Measurements from ENCODE around the gene MUC16.

Gene MUC16

DNA sequence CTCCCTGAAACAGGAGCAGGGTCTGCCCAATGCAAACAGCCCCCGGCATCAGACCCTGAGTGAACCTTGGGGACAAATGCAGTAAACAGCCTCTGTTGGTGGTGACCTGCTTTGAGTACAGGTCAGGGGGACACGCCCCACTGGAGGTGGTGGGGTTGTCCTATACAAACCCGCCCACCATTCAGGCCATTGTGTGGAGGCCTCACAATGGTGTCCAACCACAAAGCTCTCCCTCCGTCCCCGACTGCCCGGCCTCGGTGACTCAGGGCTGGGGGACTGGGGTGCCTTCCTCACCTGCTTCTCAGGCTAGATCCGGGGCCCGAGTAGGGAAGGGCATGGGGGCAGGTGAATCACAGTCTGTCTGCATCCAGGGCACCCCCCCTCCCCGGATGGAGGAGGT, 1.5 kb downstream of the MUC16 start:
- no peak for DNase-seq

DNA sequence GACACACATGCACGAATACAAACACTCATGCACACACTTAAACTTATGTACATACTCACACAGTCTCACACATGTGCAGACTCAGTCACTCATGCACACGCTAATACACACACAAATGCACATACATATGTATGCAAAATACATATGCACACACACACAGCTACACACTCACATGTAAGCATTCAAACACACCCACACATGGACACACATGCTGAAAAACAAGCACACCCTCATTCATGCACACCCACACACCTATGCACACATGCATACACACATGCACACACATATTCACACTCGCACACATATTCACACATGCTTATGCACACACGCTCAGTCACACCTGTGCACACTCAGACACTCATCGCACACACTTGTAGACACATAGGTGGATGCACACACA, 9.3 kb downstream of the MUC16 start:
- DNase-seq = no peak

DNA sequence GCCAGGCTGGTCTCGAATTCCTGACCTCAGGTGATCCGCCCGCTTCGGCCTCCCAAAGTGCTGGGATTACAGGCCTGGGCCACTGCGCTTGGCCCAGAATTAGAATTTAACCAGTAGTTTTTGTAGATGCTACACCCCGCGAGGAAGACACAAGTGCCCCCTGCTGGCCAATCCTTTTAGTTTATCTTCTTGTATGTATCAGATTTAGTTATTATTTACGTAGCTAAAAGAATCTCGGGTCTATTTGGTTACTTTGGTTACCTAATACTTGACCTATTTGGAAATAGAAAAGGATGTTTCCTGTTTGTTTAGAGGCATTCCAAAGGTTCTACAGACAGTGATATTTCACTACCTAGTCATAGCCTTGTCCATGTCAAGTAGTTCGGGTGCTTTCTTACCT, 22.0 kb downstream of the MUC16 start:
- DNase-seq = no peak

DNA sequence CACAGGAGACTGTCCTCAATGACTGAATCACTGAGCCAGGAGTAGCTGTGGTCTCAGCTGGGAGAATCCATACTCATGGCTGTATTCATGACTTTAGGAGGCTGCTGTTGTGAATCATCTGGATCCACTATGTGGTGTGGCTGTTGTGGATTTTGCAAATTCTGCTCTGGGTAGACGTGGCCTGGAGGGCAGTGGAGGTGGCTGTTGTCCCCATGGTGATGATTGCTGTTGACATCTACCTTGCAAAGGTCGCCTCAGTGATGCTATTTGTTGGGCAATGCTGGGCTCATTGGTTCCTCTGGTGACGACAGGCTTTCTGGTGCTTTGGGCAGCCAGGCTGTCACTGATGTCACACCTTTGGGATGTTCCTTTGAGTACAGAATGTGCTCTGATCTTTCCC, 23.9 kb downstream of the MUC16 start:
- no peak for DNase-seq

DNA sequence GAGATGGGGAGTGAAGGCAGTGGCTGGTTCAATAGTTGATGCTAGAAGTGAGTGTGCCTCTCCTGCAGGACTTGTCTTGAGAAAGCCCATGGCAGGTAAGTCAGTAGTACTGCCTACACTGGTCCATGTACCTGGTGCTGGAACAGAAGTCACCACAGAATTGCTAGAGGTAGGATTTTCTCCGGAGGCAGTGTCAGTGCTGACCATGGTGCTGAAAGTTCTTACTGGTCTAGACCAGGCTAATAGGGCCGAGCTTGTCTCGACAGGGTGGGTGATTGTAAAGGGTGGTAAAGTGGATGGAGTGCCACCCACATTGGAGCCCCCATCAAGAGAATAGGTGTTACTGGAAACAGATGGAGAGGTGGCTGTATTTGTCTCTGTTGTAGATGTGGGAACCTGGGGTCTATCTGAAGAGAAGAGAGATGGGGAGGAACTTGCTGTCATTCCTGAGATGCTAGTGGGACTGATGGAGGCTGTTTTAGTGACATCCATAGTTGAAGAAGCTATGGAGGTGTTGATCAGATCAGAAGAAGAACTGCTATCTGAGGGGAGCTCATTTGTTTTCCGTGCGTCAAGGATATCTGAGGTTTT, 36.6 kb downstream of the MUC16 start:
- no peak for DNase-seq

DNA sequence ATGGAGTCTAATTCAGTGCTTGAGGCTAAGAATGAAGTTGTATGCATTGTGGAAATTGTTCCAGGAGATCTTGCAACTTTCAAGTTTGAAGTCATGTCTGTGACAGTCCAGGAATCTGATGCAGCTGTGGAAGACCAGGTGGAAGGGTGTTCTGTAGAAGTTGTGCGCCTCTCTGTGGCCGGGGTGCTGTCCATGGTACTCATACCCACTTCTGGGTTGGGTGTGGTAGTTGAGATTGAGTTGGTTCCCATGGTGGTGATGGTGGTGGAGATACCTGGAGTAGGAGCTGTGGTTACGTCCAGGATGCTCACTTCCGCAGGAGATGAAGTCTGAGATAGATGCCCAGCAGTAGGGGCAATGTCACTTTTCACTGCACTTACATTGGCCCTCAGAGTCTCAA, 44.3 kb downstream of the MUC16 start:
- DNase-seq = no peak

Data from NCI-H1417 (cell line).